Panc1 (cell line): ENCODE measurements around the gene COX5A. TPM values are rescaled to one million over a fixed set of nuclear protein-coding genes. Genes with fewer than 3 reads are reported as not detected.

Experiments used
- ATAC-seq: fragments of 200-7000 bp; cut with Tn5 transposase; 2 replicates; pipeline ENCODE4 v1.9.1; 2020; ENCODE audit warnings: mild to moderate bottlenecking, moderate library complexity
- BruUV-seq: library from RNA; stranded (reverse); fragments of 400-500 nt; replicated peaks from 2 replicates; lab custom pipeline; 2021; lab: Mats Ljungman, UMichigan
- CTCF ChIA-PET: fragments of 300-600 bp; sonication (Branson Sonifier 250); formaldehyde crosslinking; loops from one replicate; lab custom pipeline; 2022; ENCODE audit warnings: antibody characterized with exemption; lab: Charles Lee
- POLR2A ChIA-PET: fragments of 300-600 bp; sonication (Branson Sonifier 250); formaldehyde crosslinking; loops from one replicate; lab custom pipeline; 2022; ENCODE audit warnings: antibody characterized with exemption; lab: Charles Lee
- DNase-seq: peaks from one replicate; pipeline ENCODE4 v3.0.0-alpha.2; 2010; ENCODE audit warnings: low read depth, low spot score
- H3K27ac ChIP-seq: 2 replicates; pipeline ENCODE4 v1.5.1; 2011; ENCODE audit warnings: mild to moderate bottlenecking, low read length, inconsistent platforms
- H3K27me3 ChIP-seq: fragments of 200-500 bp; sonication (Bioruptor generic); 2 replicates; pipeline ENCODE4 v1.6.0; 2014; ENCODE audit warnings: low read length, inconsistent platforms; ENCODE audit not compliant: control insufficient read depth, insufficient read depth
- H3K36me3 ChIP-seq: fragments of 200-500 bp; sonication (Bioruptor generic); 2 replicates; pipeline ENCODE4 v1.5.1; 2014; ENCODE audit warnings: inconsistent platforms, mild to moderate bottlenecking, low read length, moderate library complexity; ENCODE audit not compliant: control insufficient read depth, insufficient read depth
- H3K4me1 ChIP-seq: 2 replicates; pipeline ENCODE4 v1.5.1; 2011; ENCODE audit warnings: inconsistent platforms, mild to moderate bottlenecking, low read length, moderate library complexity; ENCODE audit not compliant: control insufficient read depth, insufficient read depth
- H3K4me3 ChIP-seq, 2 experiments: 2 replicates each; pipeline ENCODE4 v1.5.1; 2011 to 2012; ENCODE audit warnings: low read depth in 2 of 2, low read length in 2 of 2, mild to moderate bottlenecking in 2 of 2, inconsistent platforms in 1 of 2, moderate library complexity in 1 of 2
- H3K9me3 ChIP-seq: fragments of 200-500 bp; sonication (Bioruptor generic); 2 replicates; pipeline ENCODE4 v1.5.1; 2014; ENCODE audit warnings: low read depth, mild to moderate bottlenecking, inconsistent platforms, low read length, moderate library complexity; ENCODE audit not compliant: control insufficient read depth, insufficient read depth
- POLR2AphosphoS5 ChIP-seq: IDR thresholded peaks from 2 replicates; pipeline ENCODE4 v1.6.1; 2012; ENCODE audit warnings: mild to moderate bottlenecking, low read depth, low read length, moderate library complexity
- SIN3A ChIP-seq: IDR thresholded peaks from 2 replicates; pipeline ENCODE4 v1.6.1; 2012; ENCODE audit warnings: low read depth, mild to moderate bottlenecking, low read length, moderate library complexity, borderline replicate concordance; ENCODE audit not compliant: insufficient read depth
- TCF7L2 ChIP-seq: IDR thresholded peaks from 2 replicates; pipeline ENCODE4 v1.6.1; 2011; ENCODE audit warnings: mild to moderate bottlenecking, low read depth, low read length, inconsistent platforms
- in situ Hi-C: cut with HindIII; loops from 2 replicates; pipeline ENCODE4 v1.10.0; 2016; ENCODE audit warnings: low sequenced_read_pairs, low pct_unique_long_range_greater_than_20kb
- intact Hi-C: fragments of 100-400 bp; cut with micrococcal nuclease; formaldehyde crosslinking; loops from one replicate; pipeline ENCODE4 v1.10.0; 2022; ENCODE audit not compliant: unreplicated experiment
- total RNA-seq: library from RNA; stranded (reverse); gene quantifications from one replicate; pipeline ENCODE4 v1.2.1, GENCODE V29; 2021; ENCODE audit not compliant: unreplicated experiment
- TF ChIP-seq, protein P1 (sequence below), 2 experiments: IDR thresholded peaks; 2 replicates each; pipeline ENCODE4 v1.6.1; 2011 to 2012; ENCODE audit warnings: low read depth in 2 of 2, control low read depth in 1 of 2, low read length in 1 of 2, mild to moderate bottlenecking in 1 of 2, moderate library complexity in 1 of 2; ENCODE audit not compliant: insufficient read depth in 1 of 2
- TF ChIP-seq, protein P2 (sequence below): fragments of 450-650 bp; IDR thresholded peaks from 2 replicates; pipeline ENCODE4 v1.5.1; 2017; ENCODE audit warnings: mild to moderate bottlenecking

Gene COX5A
- total RNA-seq, 1 experiment from 2014 or later = 353 TPM

DNA sequence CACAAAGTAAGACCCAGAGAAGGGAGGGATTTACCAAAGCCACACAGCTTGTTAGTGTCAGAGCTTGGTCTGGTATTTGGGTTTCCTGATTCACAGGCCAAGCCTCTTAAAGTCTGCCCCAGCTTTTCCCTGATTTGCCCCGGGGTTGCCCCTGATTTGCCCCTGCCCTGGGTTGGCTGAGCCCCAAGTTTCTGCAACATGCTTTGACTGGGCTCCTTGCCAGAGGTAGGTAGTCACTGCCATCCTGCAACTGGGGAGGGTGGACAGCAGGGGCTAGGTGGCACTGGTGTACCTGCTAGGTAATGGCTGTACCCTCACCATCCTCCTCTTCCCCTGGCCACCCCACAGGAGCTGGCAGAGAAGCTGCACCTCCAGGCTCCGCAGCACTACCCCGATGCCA, 45.6 kb downstream of the COX5A start:
- no peaks in the 10 kb centered on the region for H3K9me3 ChIP-seq
- no peak for ATAC-seq
- H3K36me3 ChIP-seq = no peaks in the 10 kb centered on the region; the same call in 1 of the 2 replicates
- peaks cover 9% of the 10 kb centered on the region for H3K4me1 ChIP-seq
- no TSS peak for BruUV-seq
- POLR2A ChIA-PET = interaction anchor here (0.6 kb wide), 1 partner anchor 17 kb away, joined by 5 read pairs; no protein-coding TSS in a partner anchor
- H3K27ac ChIP-seq = no peak overlapping the region
- no peaks in the 10 kb centered on the region for H3K27me3 ChIP-seq
- in situ Hi-C loops = no loop called here
- H3K4me3 ChIP-seq = no peak overlapping the region
- CTCF ChIA-PET = no interaction called here
- intact Hi-C loops = no loop called here
- TF ChIP-seq POLR2AphosphoS5 (no peak), TCF7L2 (no peak), SIN3A (no peak)
- TF ChIP-seq, protein P1, sequence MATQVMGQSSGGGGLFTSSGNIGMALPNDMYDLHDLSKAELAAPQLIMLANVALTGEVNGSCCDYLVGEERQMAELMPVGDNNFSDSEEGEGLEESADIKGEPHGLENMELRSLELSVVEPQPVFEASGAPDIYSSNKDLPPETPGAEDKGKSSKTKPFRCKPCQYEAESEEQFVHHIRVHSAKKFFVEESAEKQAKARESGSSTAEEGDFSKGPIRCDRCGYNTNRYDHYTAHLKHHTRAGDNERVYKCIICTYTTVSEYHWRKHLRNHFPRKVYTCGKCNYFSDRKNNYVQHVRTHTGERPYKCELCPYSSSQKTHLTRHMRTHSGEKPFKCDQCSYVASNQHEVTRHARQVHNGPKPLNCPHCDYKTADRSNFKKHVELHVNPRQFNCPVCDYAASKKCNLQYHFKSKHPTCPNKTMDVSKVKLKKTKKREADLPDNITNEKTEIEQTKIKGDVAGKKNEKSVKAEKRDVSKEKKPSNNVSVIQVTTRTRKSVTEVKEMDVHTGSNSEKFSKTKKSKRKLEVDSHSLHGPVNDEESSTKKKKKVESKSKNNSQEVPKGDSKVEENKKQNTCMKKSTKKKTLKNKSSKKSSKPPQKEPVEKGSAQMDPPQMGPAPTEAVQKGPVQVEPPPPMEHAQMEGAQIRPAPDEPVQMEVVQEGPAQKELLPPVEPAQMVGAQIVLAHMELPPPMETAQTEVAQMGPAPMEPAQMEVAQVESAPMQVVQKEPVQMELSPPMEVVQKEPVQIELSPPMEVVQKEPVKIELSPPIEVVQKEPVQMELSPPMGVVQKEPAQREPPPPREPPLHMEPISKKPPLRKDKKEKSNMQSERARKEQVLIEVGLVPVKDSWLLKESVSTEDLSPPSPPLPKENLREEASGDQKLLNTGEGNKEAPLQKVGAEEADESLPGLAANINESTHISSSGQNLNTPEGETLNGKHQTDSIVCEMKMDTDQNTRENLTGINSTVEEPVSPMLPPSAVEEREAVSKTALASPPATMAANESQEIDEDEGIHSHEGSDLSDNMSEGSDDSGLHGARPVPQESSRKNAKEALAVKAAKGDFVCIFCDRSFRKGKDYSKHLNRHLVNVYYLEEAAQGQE (IDR thresholded peaks at IDR 0.05; ENCODE audit: insufficient read depth in 1 of 2, low read depth in 2 of 2, low read length in 1 of 2) = no peak
- TF ChIP-seq, protein P2, sequence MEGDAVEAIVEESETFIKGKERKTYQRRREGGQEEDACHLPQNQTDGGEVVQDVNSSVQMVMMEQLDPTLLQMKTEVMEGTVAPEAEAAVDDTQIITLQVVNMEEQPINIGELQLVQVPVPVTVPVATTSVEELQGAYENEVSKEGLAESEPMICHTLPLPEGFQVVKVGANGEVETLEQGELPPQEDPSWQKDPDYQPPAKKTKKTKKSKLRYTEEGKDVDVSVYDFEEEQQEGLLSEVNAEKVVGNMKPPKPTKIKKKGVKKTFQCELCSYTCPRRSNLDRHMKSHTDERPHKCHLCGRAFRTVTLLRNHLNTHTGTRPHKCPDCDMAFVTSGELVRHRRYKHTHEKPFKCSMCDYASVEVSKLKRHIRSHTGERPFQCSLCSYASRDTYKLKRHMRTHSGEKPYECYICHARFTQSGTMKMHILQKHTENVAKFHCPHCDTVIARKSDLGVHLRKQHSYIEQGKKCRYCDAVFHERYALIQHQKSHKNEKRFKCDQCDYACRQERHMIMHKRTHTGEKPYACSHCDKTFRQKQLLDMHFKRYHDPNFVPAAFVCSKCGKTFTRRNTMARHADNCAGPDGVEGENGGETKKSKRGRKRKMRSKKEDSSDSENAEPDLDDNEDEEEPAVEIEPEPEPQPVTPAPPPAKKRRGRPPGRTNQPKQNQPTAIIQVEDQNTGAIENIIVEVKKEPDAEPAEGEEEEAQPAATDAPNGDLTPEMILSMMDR = no peak
- DNase-seq = no peak

DNA sequence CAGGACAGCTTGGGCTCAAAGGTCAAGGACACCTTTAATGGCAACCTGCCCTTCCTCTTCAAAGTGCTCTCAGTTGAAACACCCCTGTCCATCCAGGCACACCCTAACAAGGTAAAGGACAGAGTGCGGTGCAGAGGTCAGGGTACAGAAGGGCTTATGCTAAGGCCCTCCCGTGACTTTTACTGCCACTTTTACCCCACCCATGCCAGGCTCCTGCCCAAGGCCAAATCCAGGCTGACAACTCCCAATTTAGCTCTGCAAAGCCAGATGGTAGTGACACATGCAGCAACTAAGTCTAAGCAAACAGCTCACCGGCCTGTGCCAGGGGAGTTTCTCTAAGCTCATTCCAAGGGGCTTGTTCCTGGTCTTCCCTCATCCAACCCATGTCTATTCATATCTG, 46.4 kb downstream of the COX5A start:
- Histone ChIP-seq H3K9me3 (no peaks in the 10 kb centered on the region), H3K36me3 (no peaks in the 10 kb centered on the region; the same call in 1 of the 2 replicates), H3K27ac (no peak overlapping the region), H3K27me3 (no peaks in the 10 kb centered on the region), H3K4me1 (peaks cover 9% of the 10 kb centered on the region), H3K4me3 (no peak overlapping the region)
- ChIA-PET POLR2A (interaction anchor here (0.7 kb wide), 1 partner anchor 50 kb away, joined by 3 read pairs; no protein-coding TSS in a partner anchor), CTCF (no interaction called here)
- intact Hi-C loops = no loop called here
- ATAC-seq (no peak), DNase-seq (no peak)
- TF ChIP-seq SIN3A (no peak), TCF7L2 (no peak), POLR2AphosphoS5 (no peak)
- TF ChIP-seq, protein P2 = no peak
- TF ChIP-seq, protein P1 (IDR thresholded peaks at IDR 0.05; ENCODE audit: insufficient read depth in 1 of 2, low read depth in 2 of 2, low read length in 1 of 2) = no peak
- BruUV-seq = no TSS peak
- in situ Hi-C loops = no loop called here
